HepG2 (cell line): Measurements from ENCODE around the gene BTBD17.

Experiments used
- ARNTL ChIP-seq: sonication (generic); formaldehyde crosslinking; IDR thresholded peaks from 2 replicates; pipeline ENCODE4 v1.4.0; 2020; ENCODE audit warnings: mild to moderate bottlenecking, missing genetic modification reagents
- ETV6 ChIP-seq: sonication (generic); formaldehyde crosslinking; conservative IDR thresholded peaks from 2 replicates; pipeline ENCODE4 v1.4.0; 2020; ENCODE audit warnings: missing genetic modification reagents
- ZNF362 ChIP-seq: sonication (generic); formaldehyde crosslinking; IDR thresholded peaks from 2 replicates; pipeline ENCODE4 v1.4.0; 2020; ENCODE audit warnings: missing genetic modification reagents, mild to moderate bottlenecking, borderline replicate concordance

GRCh38 chr17:74362810-74363498 lies 1.3 kb upstream of the BTBD17 start:
- TF ChIP-seq ZNF362 (CRISPR knock-in tag) (no peak), ETV6 (CRISPR knock-in tag) (no peak), ARNTL (CRISPR knock-in tag) (no peak)
